Body of pancreas (tissue), 4 donors: ENCODE measurements around the gene NOS3. TPM values are rescaled to one million over a fixed set of nuclear protein-coding genes. Genes with fewer than 3 reads are reported as not detected.

ENCODE experiments used
- ATAC-seq: fragments of 150-250 bp; one replicate; pipeline ENCODE4 v1.9.1; 2016
- DNase-seq, 4 donors: peaks; one replicate each; pipeline ENCODE4 v3.0.0-alpha.2; 2019
- H3K27ac ChIP-seq, 4 donors: fragments of 200-600 bp; sonication (generic); 1 replicate in 3 of 4; 2 replicates in 1 of 4; pipeline versions ENCODE4 v1.5.1 to v1.6.1; 2016 to 2019; ENCODE audit warnings: mild to moderate bottlenecking in 1 of 4, mixed read lengths in 1 of 4, moderate library complexity in 1 of 4
- H3K27me3 ChIP-seq, 2 donors: fragments of 200-600 bp; sonication (generic); one replicate each; pipeline ENCODE4 v1.6.0; 2016; ENCODE audit warnings: mild to moderate bottlenecking in 1 of 2
- H3K36me3 ChIP-seq, 2 donors: fragments of 200-600 bp; sonication (generic); replicated peaks in 1 of 2; 2 replicates each; pipeline ENCODE4 v1.5.1; 2016; ENCODE audit warnings: low read depth in 2 of 2; ENCODE audit not compliant: insufficient read depth in 1 of 2
- H3K4me1 ChIP-seq: fragments of 200-600 bp; sonication (generic); one replicate; pipeline ENCODE4 v1.6.0; 2016
- H3K4me3 ChIP-seq, 2 donors: fragments of 200-600 bp; sonication (generic); 1 replicate in 1 of 2; 2 replicates in 1 of 2; pipeline ENCODE4 v1.5.1; 2016 to 2019
- H3K9me3 ChIP-seq, 3 donors: fragments of 200-600 bp; sonication (generic); 1 replicate in 2 of 3; 2 replicates in 1 of 3; pipeline ENCODE4 v1.5.1; 2016
- POLR2A ChIP-seq, 3 donors: fragments of 450-650 bp; IDR thresholded peaks; one replicate each; pipeline ENCODE4 v1.6.1; 2016; ENCODE audit warnings: antibody characterized with exemption in 3 of 3, mild to moderate bottlenecking in 2 of 3
- WGBS, 2 donors: methylation state at CpG; one replicate each; pipeline ENCODE4 v1.1.5; 2017; 5-methylcytosine and 5-hydroxymethylcytosine counted together
- intact Hi-C: fragments of 100-400 bp; cut with DNase I; formaldehyde crosslinking; loops from one replicate; pipeline ENCODE4 v1.15.1; 2023
- total RNA-seq, 2 donors: library from RNA; depleted of rRNA; stranded (reverse); fragments of >200 nt; gene quantifications; one replicate each; pipeline ENCODE4 v1.1.0, GENCODE V29; 2016
- TF ChIP-seq, protein P1 (sequence below), 7 experiments: fragments of 450-650 bp in 4 of 7; fragments of 200-600 bp in 3 of 7; sonication (generic) in 3 of 7; IDR thresholded peaks; one replicate each; pipeline ENCODE4 v1.5.1; 2016 to 2019; ENCODE audit warnings: antibody characterized with exemption in 7 of 7

The NOS3 gene
- total RNA-seq, 2 donors from 2014 or later: 4.9 to 7.6 TPM

DNA sequence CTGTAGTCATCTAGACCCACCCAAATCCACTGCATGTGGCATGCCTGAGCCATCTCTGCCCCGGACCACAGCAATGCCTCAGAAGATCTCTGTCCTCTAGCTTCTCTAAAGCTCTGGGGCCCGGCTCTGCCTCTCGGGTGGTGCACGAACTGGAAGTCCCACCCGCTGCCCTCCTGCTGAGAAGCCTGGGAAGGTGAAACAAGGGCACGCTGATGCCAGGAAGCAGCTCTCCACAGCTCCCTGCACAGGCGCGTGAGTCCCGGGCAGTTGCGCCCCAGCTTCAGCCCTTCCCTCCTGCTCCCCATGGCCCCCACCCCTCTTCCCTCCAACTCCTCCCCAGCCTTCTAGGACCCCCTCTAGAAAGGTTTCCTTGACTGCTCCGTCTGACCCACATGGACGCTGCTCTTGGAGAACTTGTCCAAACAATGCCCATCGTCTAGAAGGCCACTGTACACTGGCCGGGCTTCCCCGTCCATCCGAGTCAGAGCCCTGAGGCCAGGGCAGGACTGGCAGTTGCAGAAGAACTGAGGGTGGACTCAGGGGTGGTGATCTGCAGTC is 25.5 kb upstream of the NOS3 start:
- ATAC-seq: no peak
- Histone ChIP-seq H3K4me1 (peaks cover 4% of the 10 kb centered on the region), H3K36me3 (no peaks in the 10 kb centered on the region), H3K4me3 (no peak overlapping the region), H3K27me3 (no peaks in the 10 kb centered on the region), H3K27ac (no peak overlapping the region), H3K9me3 (no peaks in the 10 kb centered on the region)
- WGBS, 2 donors: 59 to 68% methylated on average over 11 to 16 of the region's 16 CpGs
- intact Hi-C loops: no loop called here
- no peak for DNase-seq
- TF ChIP-seq, protein P1, sequence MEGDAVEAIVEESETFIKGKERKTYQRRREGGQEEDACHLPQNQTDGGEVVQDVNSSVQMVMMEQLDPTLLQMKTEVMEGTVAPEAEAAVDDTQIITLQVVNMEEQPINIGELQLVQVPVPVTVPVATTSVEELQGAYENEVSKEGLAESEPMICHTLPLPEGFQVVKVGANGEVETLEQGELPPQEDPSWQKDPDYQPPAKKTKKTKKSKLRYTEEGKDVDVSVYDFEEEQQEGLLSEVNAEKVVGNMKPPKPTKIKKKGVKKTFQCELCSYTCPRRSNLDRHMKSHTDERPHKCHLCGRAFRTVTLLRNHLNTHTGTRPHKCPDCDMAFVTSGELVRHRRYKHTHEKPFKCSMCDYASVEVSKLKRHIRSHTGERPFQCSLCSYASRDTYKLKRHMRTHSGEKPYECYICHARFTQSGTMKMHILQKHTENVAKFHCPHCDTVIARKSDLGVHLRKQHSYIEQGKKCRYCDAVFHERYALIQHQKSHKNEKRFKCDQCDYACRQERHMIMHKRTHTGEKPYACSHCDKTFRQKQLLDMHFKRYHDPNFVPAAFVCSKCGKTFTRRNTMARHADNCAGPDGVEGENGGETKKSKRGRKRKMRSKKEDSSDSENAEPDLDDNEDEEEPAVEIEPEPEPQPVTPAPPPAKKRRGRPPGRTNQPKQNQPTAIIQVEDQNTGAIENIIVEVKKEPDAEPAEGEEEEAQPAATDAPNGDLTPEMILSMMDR (IDR thresholded peaks at IDR 0.05): no peak
- no peak for TF ChIP-seq POLR2A (IDR thresholded peaks at IDR 0.05)

DNA sequence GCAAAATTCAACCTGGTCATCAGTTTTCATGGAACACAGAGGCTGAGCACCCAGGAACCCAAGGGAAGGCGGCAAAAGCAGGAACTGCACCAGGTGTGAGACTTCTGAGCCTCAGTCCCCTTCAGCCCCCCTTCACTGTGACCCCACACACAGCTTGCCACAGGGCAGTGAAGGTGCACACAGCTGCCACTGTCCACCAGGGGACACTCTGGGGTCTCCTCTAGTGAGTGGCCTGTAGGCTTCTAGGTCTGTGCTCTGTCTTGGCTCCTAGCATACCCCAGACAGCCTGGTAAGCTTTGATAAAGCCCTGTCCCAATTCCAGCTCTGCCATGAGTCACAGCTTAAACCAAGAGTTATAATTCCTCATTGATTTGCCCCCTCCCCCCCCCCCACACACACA is 24.8 kb upstream of the NOS3 start:
- Histone ChIP-seq H3K27ac (no peak overlapping the region), H3K4me1 (peaks cover 4% of the 10 kb centered on the region), H3K36me3 (no peaks in the 10 kb centered on the region), H3K9me3 (no peaks in the 10 kb centered on the region), H3K4me3 (no peak overlapping the region), H3K27me3 (no peaks in the 10 kb centered on the region)
- intact Hi-C loops: no loop called here
- no peak for TF ChIP-seq POLR2A (IDR thresholded peaks at IDR 0.05)
- TF ChIP-seq, protein P1 (IDR thresholded peaks at IDR 0.05): no peak
- DNase-seq (no peak), ATAC-seq (no peak)
- 94% methylated on average over 1 of the region's 1 CpG; no CpG with 5 or more reads in 1 of the 2 donors for WGBS, 2 donors

DNA sequence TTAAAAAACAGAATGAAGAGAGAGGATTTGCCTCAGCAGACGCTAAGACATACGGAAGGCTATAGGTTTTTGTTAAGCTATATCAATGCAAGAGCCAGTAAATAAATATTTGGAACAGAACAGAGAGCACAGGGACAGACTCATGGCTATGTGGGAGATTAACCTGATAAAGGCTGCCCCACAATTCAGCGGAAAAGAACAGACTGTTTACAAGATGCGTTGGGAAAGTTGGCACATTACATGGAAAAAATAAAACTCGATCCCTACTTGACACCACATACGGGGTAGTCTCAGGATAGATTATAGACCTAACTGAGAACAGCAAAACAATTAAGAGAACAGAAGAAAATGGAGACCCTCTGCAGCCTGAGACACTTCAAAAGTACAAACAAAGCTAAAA is 23.5 kb upstream of the NOS3 start:
- Histone ChIP-seq H3K9me3 (no peaks in the 10 kb centered on the region), H3K4me3 (no peak overlapping the region), H3K27me3 (no peaks in the 10 kb centered on the region), H3K27ac (no peak overlapping the region), H3K4me1 (peaks cover 4% of the 10 kb centered on the region), H3K36me3 (no peaks in the 10 kb centered on the region)
- DNase-seq (no peak), ATAC-seq (no peak)
- 35 to 56% methylated on average over 6 of the region's 6 CpGs for WGBS, 2 donors
- intact Hi-C loops: no loop called here
- no peak for TF ChIP-seq POLR2A (IDR thresholded peaks at IDR 0.05)
- TF ChIP-seq, protein P1 (IDR thresholded peaks at IDR 0.05): no peak

DNA sequence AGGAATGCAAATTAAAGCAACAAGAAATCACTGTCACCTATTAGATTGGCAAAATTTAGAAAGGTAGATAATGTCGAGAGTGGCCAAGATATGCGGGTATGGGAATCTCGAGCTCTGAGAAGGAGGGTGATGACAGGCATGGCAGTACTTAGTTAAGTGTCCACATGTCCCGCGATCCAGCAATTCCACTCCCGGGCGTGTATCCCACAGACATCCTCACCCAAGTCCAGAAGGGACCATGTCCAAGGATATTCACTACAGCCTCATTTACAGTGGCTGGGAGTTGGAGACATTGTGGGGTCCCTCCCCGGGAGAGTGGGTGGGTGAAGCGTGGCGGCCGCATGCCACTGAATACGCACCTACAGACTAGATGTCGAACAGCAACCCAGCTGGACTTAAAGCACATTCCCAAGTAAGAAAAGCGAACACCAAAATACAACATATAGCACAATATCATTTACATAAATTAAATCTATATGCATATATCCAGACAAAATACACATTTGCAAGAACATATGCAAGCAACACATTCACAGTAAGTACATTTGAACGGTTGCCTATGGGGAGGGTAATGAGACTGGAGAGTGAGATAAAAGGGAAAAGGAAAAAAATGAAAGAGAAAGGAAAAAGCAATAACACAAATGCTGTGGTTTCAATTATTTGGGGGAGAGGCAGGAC is 22.6 kb upstream of the NOS3 start:
- H3K36me3 ChIP-seq: no peaks in the 10 kb centered on the region
- intact Hi-C loops: no loop called here
- H3K27me3 ChIP-seq: no peaks in the 10 kb centered on the region
- WGBS, 2 donors: 76 to 82% methylated on average over 15 of the region's 15 CpGs
- no peaks in the 10 kb centered on the region for H3K9me3 ChIP-seq
- TF ChIP-seq, protein P1 (IDR thresholded peaks at IDR 0.05): no peak
- TF ChIP-seq POLR2A (IDR thresholded peaks at IDR 0.05): no peak
- ATAC-seq (no peak), DNase-seq (no peak)
- no peak overlapping the region for H3K4me3 ChIP-seq
- H3K4me1 ChIP-seq: no peaks in the 10 kb centered on the region
- H3K27ac ChIP-seq: no peak overlapping the region
